GM18511 (cell line): Measurements from ENCODE around the gene STAU1.
A peak's percentile ranks its signal among the peaks of the same experiment; 100 is the strongest.
"Not testable (repeated sequence)": the region's sequence is repeated elsewhere in the genome, so short reads cannot be mapped to it uniquely, and the experiment has no call there.

Experiments
- ATAC-seq: cut with Tn5 transposase; IDR thresholded peaks from one replicate; pipeline ENCODE4 v1.9.1; 2021; ENCODE audit warnings: mild to moderate bottlenecking, moderate library complexity; ENCODE audit not compliant: unreplicated experiment

The STAU1 gene

GRCh38 chr20:49187851-49188641 is at the start of gene STAU1:
Gene STAU1 (minus strand): TSS chr20:49188334. CDS start chr20:49166201, 22,133 bp downstream.
- peak; percentile 94 for ATAC-seq

- ATAC-seq, result no peak
These were observed 49.4 kb upstream of the STAU1 start for GRCh38 chr20:49237531-49237930.

- no peak for ATAC-seq
These were observed 48.2 kb upstream of the STAU1 start for GRCh38 chr20:49236301-49236700.

GRCh38 chr20:49234831-49235230 is 46.7 kb upstream of the STAU1 start:
- ATAC-seq, result no peak

GRCh38 chr20:49233226-49233625 is 45.1 kb upstream of the STAU1 start:
- ATAC-seq, result no peak

- no peak for ATAC-seq
These were observed 43.3 kb upstream of the STAU1 start for GRCh38 chr20:49231471-49231870.

- ATAC-seq, result no peak
These were observed 42.5 kb upstream of the STAU1 start for GRCh38 chr20:49230561-49231133.

- ATAC-seq, result no peak
These were observed 41.9 kb upstream of the STAU1 start for GRCh38 chr20:49230021-49230420.

- ATAC-seq, result no peak
These were observed 41.2 kb upstream of the STAU1 start for GRCh38 chr20:49229381-49229780.

- ATAC-seq, result no peak
These were observed 40.5 kb upstream of the STAU1 start for GRCh38 chr20:49228676-49229075.

- ATAC-seq, result no peak
These were observed 37.8 kb upstream of the STAU1 start for GRCh38 chr20:49225896-49226295.

GRCh38 chr20:49219924-49220831 is 32.0 kb upstream of the STAU1 start:
- no peak for ATAC-seq

- ATAC-seq, result peak; percentile 91
These were observed 31.2 kb upstream of the STAU1 start, which contains the start of gene DDX27 for GRCh38 chr20:49219091-49219923. Gene DDX27 (plus strand): TSS chr20:49219416. CDS start chr20:49219449, 33 bp downstream.

- ATAC-seq, result not testable (repeated sequence)
These were observed 30.6 kb upstream of the STAU1 start for GRCh38 chr20:49218739-49219090.

GRCh38 chr20:49216991-49217578 is 29.0 kb upstream of the STAU1 start:
- peak; percentile 48 for ATAC-seq

GRCh38 chr20:49215232-49215631 is 27.1 kb upstream of the STAU1 start:
- ATAC-seq, result no peak

GRCh38 chr20:49214571-49214970 is 26.4 kb upstream of the STAU1 start:
- ATAC-seq, result no peak

GRCh38 chr20:49210757-49211110 is 22.6 kb upstream of the STAU1 start:
- no peak for ATAC-seq

GRCh38 chr20:49210101-49210756 is 22.1 kb upstream of the STAU1 start:
- no peak for ATAC-seq

GRCh38 chr20:49207076-49207475 is 18.9 kb upstream of the STAU1 start:
- no peak for ATAC-seq
